HepG2 (cell line): ENCODE results near the gene ZNF655. TPM values are rescaled to one million over a fixed set of nuclear protein-coding genes. Genes with fewer than 3 reads are reported as not detected.

Experiments used
- AFF4 ChIP-seq: sonication (generic); formaldehyde crosslinking; IDR thresholded peaks from 2 replicates; pipeline ENCODE4 v1.4.0; 2020; ENCODE audit warnings: missing genetic modification reagents
- AKAP8 ChIP-seq: sonication (generic); formaldehyde crosslinking; IDR thresholded peaks from 2 replicates; pipeline ENCODE4 v1.5.1; 2020; ENCODE audit warnings: mild to moderate bottlenecking, missing genetic modification reagents
- ARHGAP35 ChIP-seq: sonication (generic); formaldehyde crosslinking; IDR thresholded peaks from 2 replicates; pipeline ENCODE4 v1.9.0; 2022; ENCODE audit warnings: mild to moderate bottlenecking, inconsistent platforms, moderate library complexity, missing genetic modification reagents, borderline replicate concordance
- BHLHE40 ChIP-seq: IDR thresholded peaks from 2 replicates; pipeline ENCODE4 v1.6.1; 2011; ENCODE audit warnings: low read length, improper control_type of control experiment
- CAMTA2 ChIP-seq: sonication (generic); formaldehyde crosslinking; IDR thresholded peaks from 2 replicates; pipeline ENCODE4 v1.4.0; 2020; ENCODE audit warnings: mild to moderate bottlenecking, missing genetic modification reagents, borderline replicate concordance
- FOXC1 ChIP-seq: sonication (generic); formaldehyde crosslinking; IDR thresholded peaks from 2 replicates; pipeline ENCODE4 v1.8.0; 2022; ENCODE audit warnings: mild to moderate bottlenecking, missing genetic modification reagents, borderline replicate concordance
- JUND ChIP-seq: sonication (generic); formaldehyde crosslinking; IDR thresholded peaks from 2 replicates; pipeline ENCODE4 v1.8.0; 2022; ENCODE audit warnings: mild to moderate bottlenecking, missing genetic modification reagents
- MAF1 ChIP-seq: sonication (generic); formaldehyde crosslinking; IDR thresholded peaks from 2 replicates; pipeline ENCODE4 v1.5.0; 2020; ENCODE audit warnings: missing genetic modification reagents, borderline replicate concordance
- MIER2 ChIP-seq: IDR thresholded peaks from 2 replicates; pipeline ENCODE4 v1.6.1; 2016; ENCODE audit warnings: missing biosample characterization, missing genetic modification reagents
- RXRB ChIP-seq: IDR thresholded peaks from 2 replicates; pipeline ENCODE4 v1.6.1; 2016; ENCODE audit warnings: borderline replicate concordance, missing genetic modification reagents, missing compliant biosample characterization
- TAF1 ChIP-seq: sonication (generic); formaldehyde crosslinking; IDR thresholded peaks from 2 replicates; pipeline ENCODE4 v1.4.0; 2020; ENCODE audit warnings: missing genetic modification reagents
- ZBTB21 ChIP-seq: sonication (generic); formaldehyde crosslinking; IDR thresholded peaks from 2 replicates; pipeline ENCODE4 v1.4.0; 2020; ENCODE audit warnings: missing genetic modification reagents
- ZNF292 ChIP-seq: sonication (generic); formaldehyde crosslinking; IDR thresholded peaks from 2 replicates; pipeline ENCODE4 v1.8.1; 2022; ENCODE audit warnings: mild to moderate bottlenecking, low read depth, missing genetic modification reagents, borderline replicate concordance
- ZNF891 ChIP-seq: sonication (generic); formaldehyde crosslinking; IDR thresholded peaks from 2 replicates; pipeline ENCODE4 v1.5.0; 2020; ENCODE audit warnings: mild to moderate bottlenecking, missing genetic modification reagents
- ZZZ3 ChIP-seq: sonication (generic); formaldehyde crosslinking; IDR thresholded peaks from 2 replicates; pipeline ENCODE4 v1.4.0; 2020; ENCODE audit warnings: missing genetic modification reagents, mild to moderate bottlenecking, borderline replicate concordance
- polyA plus RNA-seq, 8 experiments: library from polyadenylated mRNA; depleted of rRNA in 3 of 8; stranded (reverse) in 7 of 8; unstranded in 1 of 8; fragments of >200 nt; fragmentation: Illumina TruSeq in 4 of 8; extraction: Trizol in 4 of 8; gene quantifications; 2 replicates each; pipeline versions ENCODE4 v1.2.1 to v1.2.3, GENCODE V29; 2011 to 2016; ENCODE audit warnings: low read depth in 4 of 8, missing spikeins in 1 of 8, mixed read lengths in 1 of 8; ENCODE audit not compliant: insufficient read depth in 1 of 8
- total RNA-seq, 5 experiments: library from RNA; depleted of rRNA; stranded (reverse); fragments of >200 nt; fragmentation: Illumina TruSeq; extraction: Trizol; gene quantifications; 2 replicates each; pipeline ENCODE4 v1.2.3, GENCODE V29; 2016; ENCODE audit warnings: low read depth in 1 of 5
- TF ChIP-seq, protein P1 (sequence below), 2 experiments: sonication (generic) in 1 of 2; formaldehyde crosslinking in 1 of 2; IDR thresholded peaks; 2 replicates each; pipeline versions ENCODE4 v1.6.1 to v1.9.0; 2014 to 2022; ENCODE audit warnings: antibody characterized with exemption in 1 of 2, borderline replicate concordance in 1 of 2, inconsistent platforms in 1 of 2, low read depth in 1 of 2, missing genetic modification reagents in 1 of 2
- TF ChIP-seq, protein P2 (sequence below), 2 experiments: fragments of 450-650 bp in 1 of 2; sonication (generic) in 1 of 2; formaldehyde crosslinking; IDR thresholded peaks; 2 replicates each; pipeline versions ENCODE4 v1.5.0 to v1.8.0; 2020 to 2022; ENCODE audit warnings: mild to moderate bottlenecking in 1 of 2, missing genetic modification reagents in 1 of 2

ZNF655 gene
- total and polyA plus RNA-seq, 2 of the 13 experiments (the other 11 are each of a cell fraction or from before 2014, with no cell fraction given): 53.4 to 75.6 TPM

- peak; percentile 79; the same call in 1 of the 2 replicates for TF ChIP-seq ARHGAP35
- TF ChIP-seq, protein P1, sequence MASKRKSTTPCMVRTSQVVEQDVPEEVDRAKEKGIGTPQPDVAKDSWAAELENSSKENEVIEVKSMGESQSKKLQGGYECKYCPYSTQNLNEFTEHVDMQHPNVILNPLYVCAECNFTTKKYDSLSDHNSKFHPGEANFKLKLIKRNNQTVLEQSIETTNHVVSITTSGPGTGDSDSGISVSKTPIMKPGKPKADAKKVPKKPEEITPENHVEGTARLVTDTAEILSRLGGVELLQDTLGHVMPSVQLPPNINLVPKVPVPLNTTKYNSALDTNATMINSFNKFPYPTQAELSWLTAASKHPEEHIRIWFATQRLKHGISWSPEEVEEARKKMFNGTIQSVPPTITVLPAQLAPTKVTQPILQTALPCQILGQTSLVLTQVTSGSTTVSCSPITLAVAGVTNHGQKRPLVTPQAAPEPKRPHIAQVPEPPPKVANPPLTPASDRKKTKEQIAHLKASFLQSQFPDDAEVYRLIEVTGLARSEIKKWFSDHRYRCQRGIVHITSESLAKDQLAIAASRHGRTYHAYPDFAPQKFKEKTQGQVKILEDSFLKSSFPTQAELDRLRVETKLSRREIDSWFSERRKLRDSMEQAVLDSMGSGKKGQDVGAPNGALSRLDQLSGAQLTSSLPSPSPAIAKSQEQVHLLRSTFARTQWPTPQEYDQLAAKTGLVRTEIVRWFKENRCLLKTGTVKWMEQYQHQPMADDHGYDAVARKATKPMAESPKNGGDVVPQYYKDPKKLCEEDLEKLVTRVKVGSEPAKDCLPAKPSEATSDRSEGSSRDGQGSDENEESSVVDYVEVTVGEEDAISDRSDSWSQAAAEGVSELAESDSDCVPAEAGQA (IDR thresholded peaks at IDR 0.05; ENCODE audit: low read depth): no peak
- TF ChIP-seq, protein P1 (CRISPR knock-in tag; IDR thresholded peaks at IDR 0.05; ENCODE audit: borderline replicate concordance): no peak
- TF ChIP-seq RXRB (CRISPR knock-in tag): no peak
- 0 out of 2 replicates have a peak, but pooled peaks have one; percentile 37 for TF ChIP-seq ZNF292 (CRISPR knock-in tag)
- TF ChIP-seq AFF4: 0 out of 2 replicates have a peak, but pooled peaks have one; percentile 47
- 0 out of 2 replicates have a peak, but pooled peaks have one; percentile 20 for TF ChIP-seq MIER2
- peak; percentile 69; the same call in 1 of the 2 replicates for TF ChIP-seq CAMTA2 (CRISPR knock-in tag)
- TF ChIP-seq ZZZ3: peak; percentile 99; the same call in 1 of the 2 replicates
- TF ChIP-seq, protein P2, sequence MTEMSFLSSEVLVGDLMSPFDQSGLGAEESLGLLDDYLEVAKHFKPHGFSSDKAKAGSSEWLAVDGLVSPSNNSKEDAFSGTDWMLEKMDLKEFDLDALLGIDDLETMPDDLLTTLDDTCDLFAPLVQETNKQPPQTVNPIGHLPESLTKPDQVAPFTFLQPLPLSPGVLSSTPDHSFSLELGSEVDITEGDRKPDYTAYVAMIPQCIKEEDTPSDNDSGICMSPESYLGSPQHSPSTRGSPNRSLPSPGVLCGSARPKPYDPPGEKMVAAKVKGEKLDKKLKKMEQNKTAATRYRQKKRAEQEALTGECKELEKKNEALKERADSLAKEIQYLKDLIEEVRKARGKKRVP (CRISPR knock-in tag; IDR thresholded peaks at IDR 0.05): no peak
- TF ChIP-seq TAF1: peak; percentile 80
- TF ChIP-seq BHLHE40: no peak
- TF ChIP-seq JUND (CRISPR knock-in tag): peak; percentile 51; the same call in 1 of the 2 replicates
- TF ChIP-seq FOXC1: peak; percentile 69
- TF ChIP-seq ZNF891 (CRISPR knock-in tag): peak; percentile 64; the same call in 1 of the 2 replicates
- TF ChIP-seq AKAP8 (CRISPR knock-in tag): no peak
- no peak for TF ChIP-seq MAF1 (CRISPR knock-in tag)
- peak; percentile 48 for TF ChIP-seq ZBTB21 (CRISPR knock-in tag)
Measured at GRCh38 chr7:99558306-99559174, at the start of gene ZNF655 (continued).
